ENCODE measurements around the gene ZNF778. TPM values are rescaled to one million over a fixed set of nuclear protein-coding genes. Genes with fewer than 3 reads are reported as not detected.
A peak's percentile ranks its signal among the peaks of the same experiment; 100 is the strongest.

Gene ZNF778
- total RNA-seq, 1 experiment from 2014 or later: 16.4 TPM

GRCh38 chr16:89199241-89200123 is 18.0 kb upstream of the ZNF778 start:
- H3K18ac ChIP-seq (ENCODE audit: insufficient read length, low read depth, low read length): no peak overlapping the region
- H3K79me1 ChIP-seq (ENCODE audit: insufficient read depth, low read depth, low read length, poor library complexity, severe bottlenecking): no peaks in the 10 kb centered on the region
- peaks cover 8% of the 10 kb centered on the region for H3K23me2 ChIP-seq (ENCODE audit: insufficient read length, low read depth, low read length, poor library complexity, severe bottlenecking)
- H3K56ac ChIP-seq (ENCODE audit: insufficient read length, low read depth, low read length): no peak overlapping the region
- H2BK120ac ChIP-seq (ENCODE audit: low read depth, low read length, poor library complexity, severe bottlenecking): no peak overlapping the region
- no peak overlapping the region for H3K4me2 ChIP-seq (ENCODE audit: insufficient read depth, insufficient read length, low read length)
- H4K91ac ChIP-seq (ENCODE audit: insufficient read length, low read depth, low read length): no peak overlapping the region
- no peak overlapping the region for H3T11ph ChIP-seq (ENCODE audit: low read length)
- H3K4ac ChIP-seq (ENCODE audit: low read depth, low read length): no peak overlapping the region
- H3K4me1 ChIP-seq (ENCODE audit: insufficient read depth, low read length): no peaks in the 10 kb centered on the region
- H3K27me3 ChIP-seq (ENCODE audit: insufficient read depth, low read length): peaks cover 7% of the 10 kb centered on the region; the same call in 1 of the 2 replicates
- H3K9ac ChIP-seq (ENCODE audit: extremely low read depth, insufficient read length, low read length): no peak overlapping the region
- no peak for TF ChIP-seq CTCF (conservative IDR thresholded peaks at IDR 0.05)
- H4K8ac ChIP-seq (replicated peaks; ENCODE audit: insufficient read length, low read depth, low read length): no peak overlapping the region
- peaks cover 6 to 11% of the 10 kb centered on the region in 2 experiments; a peak in 2 of 4 replicates for H3K4me1 Mint-ChIP-seq
- peak overlapping the region; percentile 58 to 79; a peak in 3 of 5 replicates for H3K4me3 Mint-ChIP-seq
- H3K23ac ChIP-seq (ENCODE audit: insufficient read length, low read depth, low read length): no peak overlapping the region
- no peaks in the 10 kb centered on the region for H3K79me2 ChIP-seq (ENCODE audit: insufficient read depth, low read length)
- DNase-seq: peak; percentile 28
- H4K20me1 ChIP-seq (ENCODE audit: control insufficient read depth, insufficient read depth, insufficient read length): no peaks in the 10 kb centered on the region
- H2BK5ac ChIP-seq (ENCODE audit: insufficient read length, low read length): no peak overlapping the region
- no peak overlapping the region for H2BK20ac ChIP-seq (ENCODE audit: low read depth, low read length, poor library complexity, severe bottlenecking)
- H3K9me3 ChIP-seq (ENCODE audit: control insufficient read depth, low read depth, low read length): no peaks in the 10 kb centered on the region
- H2BK12ac ChIP-seq (ENCODE audit: insufficient read length, low read depth, low read length): no peak overlapping the region
- H3K27ac ChIP-seq (ENCODE audit: insufficient read length, low read depth, low read length): no peak overlapping the region
- no peak overlapping the region; the same call in 1 of the 2 replicates for H3K14ac ChIP-seq (ENCODE audit: insufficient read depth, low read length)
- H2AK5ac ChIP-seq (ENCODE audit: insufficient read length, low read length): no peak overlapping the region
- H3K27ac Mint-ChIP-seq: no peak overlapping the region
- peaks cover 5 to 6% of the 10 kb centered on the region in 2 experiments; a peak in 2 of 5 replicates for H3K9me3 Mint-ChIP-seq
- no peak overlapping the region for H2BK15ac ChIP-seq (ENCODE audit: low read depth, low read length)
- no peak overlapping the region for H2AFZ ChIP-seq (ENCODE audit: low read length)
- no peaks in the 10 kb centered on the region; a peak in 1 of 7 replicates for H3K36me3 Mint-ChIP-seq (ENCODE audit: insufficient read depth in 1 of 3, low read depth in 3 of 3)
- H3K27me3 Mint-ChIP-seq (ENCODE audit: low read depth): peaks cover 50% of the 10 kb centered on the region
- WGBS (ENCODE audit: extremely low coverage, insufficient read length, low lambda C conversion rate): no CpG with 5 or more reads among the region's 22 CpGs
- no peak overlapping the region for H4K5ac ChIP-seq (ENCODE audit: insufficient read length, low read depth, low read length)
